HCT116 (cell line): ENCODE data around the gene MRTFB. TPM values are rescaled to one million over a fixed set of nuclear protein-coding genes. Genes with fewer than 3 reads are reported as not detected.

Experiments
- ATAC-seq: fragments of 200-7000 bp; cut with Tn5 transposase; 2 replicates; pipeline ENCODE4 v1.9.1; 2020; ENCODE audit warnings: mild to moderate bottlenecking, moderate library complexity
- BruUV-seq: library from RNA; stranded (reverse); fragments of 400-500 nt; replicated peaks from 2 replicates; lab custom pipeline; 2021; lab: Mats Ljungman, UMichigan
- CTCF ChIA-PET: fragments of 300-600 bp; sonication (Branson Sonifier 250); formaldehyde crosslinking; loops from one replicate; lab custom pipeline; 2021; ENCODE audit warnings: antibody characterized with exemption; lab: Charles Lee
- POLR2A ChIA-PET: fragments of 300-600, 350-600 bp; sonication (Branson Sonifier 250); formaldehyde crosslinking; loops from one replicate; lab custom pipeline; 2021; ENCODE audit warnings: antibody characterized with exemption; lab: Charles Lee
- RAD21 ChIA-PET, 2 experiments: fragments of 300-600 bp; sonication (Branson Sonifier 250); formaldehyde crosslinking; loops; one replicate each; lab custom pipeline; 2023; ENCODE audit warnings: low total read pairs in 2 of 2; ENCODE audit not compliant: uncharacterized antibody in 2 of 2, unreplicated experiment in 2 of 2, low non-redundant PET in 1 of 2; lab: Charles Lee
- DNase-seq: peaks from one replicate; pipeline ENCODE4 v3.0.0-alpha.2; 2010; ENCODE audit warnings: low read depth, low spot score
- H2AFZ ChIP-seq: fragments of 200-600 bp; shearing (Covaris generic), sonication (generic); 2 replicates; pipeline ENCODE4 v1.6.1; 2017; ENCODE audit warnings: low read depth, mixed run types, mixed read lengths, antibody characterized with exemption, low read length; ENCODE audit not compliant: poor library complexity, severe bottlenecking
- H3K27ac ChIP-seq: 2 replicates; pipeline ENCODE4 v1.5.1; 2012; ENCODE audit warnings: low read depth, low read length
- H3K27me3 ChIP-seq: fragments of 200-600 bp; sonication (generic); 2 replicates; pipeline ENCODE4 v1.6.1; 2016; ENCODE audit warnings: mixed run types, low read length, mixed read lengths; ENCODE audit not compliant: insufficient read depth
- H3K36me3 ChIP-seq, 2 experiments: fragments of 200-500 bp in 1 of 2; fragments of 200-600 bp in 1 of 2; sonication (Bioruptor generic) in 1 of 2; sonication (generic) in 1 of 2; 2 replicates each; pipeline versions ENCODE4 v1.5.1 to v1.6.1; 2014 to 2016; ENCODE audit warnings: low read length in 2 of 2, inconsistent platforms in 1 of 2, mixed read lengths in 1 of 2, mixed run types in 1 of 2; ENCODE audit not compliant: insufficient read depth in 2 of 2, control insufficient read depth in 1 of 2
- H3K4me1 ChIP-seq, 2 experiments: fragments of 200-600 bp in 1 of 2; sonication (generic) in 1 of 2; 2 replicates each; pipeline versions ENCODE4 v1.5.1 to v1.6.1; 2012 to 2017; ENCODE audit warnings: low read length in 2 of 2, inconsistent platforms in 1 of 2, mild to moderate bottlenecking in 1 of 2, mixed read lengths in 1 of 2, mixed run types in 1 of 2, moderate library complexity in 1 of 2; ENCODE audit not compliant: insufficient read depth in 2 of 2, control insufficient read depth in 1 of 2
- H3K4me2 ChIP-seq: fragments of 200-600 bp; sonication (generic); 2 replicates; pipeline ENCODE4 v1.6.1; 2017; ENCODE audit warnings: mixed run types, low read length, mixed read lengths
- H3K4me3 ChIP-seq, 2 experiments: fragments of 200-600 bp in 1 of 2; sonication (generic) in 1 of 2; replicated peaks in 1 of 2; 2 replicates each; pipeline ENCODE4 v1.5.1; 2011 to 2016; ENCODE audit warnings: low read length in 2 of 2, control low read depth in 1 of 2, low read depth in 1 of 2, mild to moderate bottlenecking in 1 of 2, mixed read lengths in 1 of 2, mixed run types in 1 of 2
- H3K79me2 ChIP-seq: fragments of 200-600 bp; sonication (generic); 2 replicates; pipeline ENCODE4 v1.6.1; 2017; ENCODE audit warnings: mild to moderate bottlenecking, mixed run types, low read length, moderate library complexity, mixed read lengths; ENCODE audit not compliant: insufficient read depth
- H3K9ac ChIP-seq: fragments of 200-600 bp; sonication (generic); 2 replicates; pipeline ENCODE4 v1.6.1; 2016; ENCODE audit warnings: low read length, mixed read lengths
- H3K9me2 ChIP-seq: fragments of 200-600 bp; sonication (generic), shearing (Covaris generic); 2 replicates; pipeline ENCODE4 v1.6.1; 2017; ENCODE audit warnings: mixed run types, mild to moderate bottlenecking, moderate library complexity; ENCODE audit not compliant: insufficient read depth
- H3K9me3 ChIP-seq, 2 experiments: fragments of 200-500 bp in 1 of 2; fragments of 200-600 bp in 1 of 2; sonication (Bioruptor generic) in 1 of 2; sonication (generic) in 1 of 2; 2 replicates each; pipeline ENCODE4 v1.6.1; 2014 to 2017; ENCODE audit warnings: low read length in 2 of 2, mixed read lengths in 2 of 2, inconsistent platforms in 1 of 2, low read depth in 1 of 2, mild to moderate bottlenecking in 1 of 2, mixed run types in 1 of 2, moderate library complexity in 1 of 2; ENCODE audit not compliant: control insufficient read depth in 1 of 2, insufficient read depth in 1 of 2
- H4K20me1 ChIP-seq: fragments of 200-600 bp; sonication (generic), shearing (Covaris generic); 2 replicates; pipeline ENCODE4 v1.6.1; 2017; ENCODE audit warnings: mixed run types, mild to moderate bottlenecking, moderate library complexity; ENCODE audit not compliant: insufficient read depth
- CBX3 ChIP-seq: IDR thresholded peaks from 2 replicates; pipeline ENCODE4 v1.6.1; 2012; ENCODE audit warnings: low read depth
- CEBPB ChIP-seq: IDR thresholded peaks from 2 replicates; pipeline ENCODE4 v1.6.1; 2012; ENCODE audit warnings: low read depth
- EGR1 ChIP-seq: IDR thresholded peaks from 2 replicates; pipeline ENCODE4 v1.6.1; 2012; ENCODE audit warnings: low read depth
- ELF1 ChIP-seq: IDR thresholded peaks from 2 replicates; pipeline ENCODE4 v1.6.1; 2012; ENCODE audit warnings: low read depth, borderline replicate concordance
- EZH2 ChIP-seq: fragments of 200-600 bp; sonication (generic); IDR thresholded peaks from 2 replicates; pipeline ENCODE4 v1.6.1; 2017; ENCODE audit warnings: antibody characterized with exemption, mixed run types
- EZH2phosphoT487 ChIP-seq: fragments of 200-600 bp; IDR thresholded peaks from 2 replicates; pipeline ENCODE4 v1.6.1; 2018; ENCODE audit warnings: antibody characterized with exemption, borderline replicate concordance
- FOSL1 ChIP-seq: IDR thresholded peaks from 2 replicates; pipeline ENCODE4 v1.6.1; 2012; ENCODE audit warnings: low read depth
- JUND ChIP-seq: IDR thresholded peaks from 2 replicates; pipeline ENCODE4 v1.6.1; 2012
- POLR2A ChIP-seq: IDR thresholded peaks from 2 replicates; pipeline ENCODE4 v1.7.0; 2011; ENCODE audit warnings: borderline replicate concordance; ENCODE audit not compliant: insufficient read depth, insufficient read length; ENCODE audit errors: extremely low read depth
- POLR2AphosphoS5 ChIP-seq: IDR thresholded peaks from 2 replicates; pipeline ENCODE4 v1.6.1; 2011; ENCODE audit warnings: mild to moderate bottlenecking, low read depth, low read length, moderate library complexity
- RAD21 ChIP-seq: IDR thresholded peaks from 2 replicates; pipeline ENCODE4 v1.6.1; 2012; ENCODE audit warnings: low read depth, mild to moderate bottlenecking
- SP1 ChIP-seq: IDR thresholded peaks from 2 replicates; pipeline ENCODE4 v1.6.1; 2012; ENCODE audit warnings: low read depth
- SRF ChIP-seq: IDR thresholded peaks from 2 replicates; pipeline ENCODE4 v1.6.1; 2012; ENCODE audit warnings: low read depth
- TCF7L2 ChIP-seq: IDR thresholded peaks from 2 replicates; pipeline ENCODE4 v1.7.0; 2011; ENCODE audit warnings: borderline replicate concordance, inconsistent platforms; ENCODE audit not compliant: insufficient read depth, insufficient read length; ENCODE audit errors: extremely low read depth
- YY1 ChIP-seq: IDR thresholded peaks from 2 replicates; pipeline ENCODE4 v1.6.1; 2011; ENCODE audit warnings: low read length, low read depth, moderate library complexity, mild to moderate bottlenecking; ENCODE audit not compliant: insufficient replicate concordance; ENCODE audit errors: extremely low read depth
- ZFX ChIP-seq: fragments of 450-650 bp; IDR thresholded peaks from 2 replicates; pipeline ENCODE4 v1.6.1; 2017
- ZNF274 ChIP-seq: fragments of 200-500 bp; sonication (Bioruptor generic); IDR thresholded peaks from 2 replicates; pipeline ENCODE4 v1.6.1; 2014; ENCODE audit warnings: mild to moderate bottlenecking, low read depth, low read length, inconsistent platforms
- intact Hi-C: fragments of 100-400 bp; cut with micrococcal nuclease; formaldehyde crosslinking; loops from 2 replicates; pipeline ENCODE4 v1.10.0; 2022
- total RNA-seq: library from RNA; stranded (reverse); gene quantifications from one replicate; pipeline ENCODE4 v1.2.1, GENCODE V29; 2021; ENCODE audit not compliant: unreplicated experiment
- TF ChIP-seq, protein P1 (sequence below): IDR thresholded peaks from 2 replicates; pipeline ENCODE4 v1.6.1; 2012
- TF ChIP-seq, protein P2 (sequence below): IDR thresholded peaks from 2 replicates; pipeline ENCODE4 v1.6.1; 2012; ENCODE audit warnings: low read depth
- TF ChIP-seq, protein P3 (sequence below): IDR thresholded peaks from 2 replicates; pipeline ENCODE4 v1.6.1; 2012

Gene MRTFB
- total RNA-seq, 1 experiment from 2014 or later, result 39.0 TPM

DNA sequence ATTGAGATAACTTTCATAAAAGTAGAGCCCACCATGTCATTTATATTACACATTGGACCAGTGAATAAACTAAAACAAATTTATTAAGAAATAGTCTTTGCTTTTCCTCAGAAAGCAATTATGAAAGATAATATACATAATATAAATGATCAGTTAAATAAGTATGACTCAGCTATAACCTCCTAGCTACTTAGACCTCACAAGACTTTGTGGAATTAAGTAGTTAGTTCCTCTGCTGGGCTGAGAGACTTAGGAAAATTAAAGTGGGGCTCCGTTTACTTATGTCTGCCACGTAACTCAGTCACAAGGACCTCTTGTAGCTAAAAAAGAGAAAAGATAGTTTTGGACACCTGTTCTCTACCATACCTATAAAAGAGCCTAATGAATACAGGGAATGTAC is 76.9 kb downstream of the MRTFB start:
- intact Hi-C loops, result no loop called here

DNA sequence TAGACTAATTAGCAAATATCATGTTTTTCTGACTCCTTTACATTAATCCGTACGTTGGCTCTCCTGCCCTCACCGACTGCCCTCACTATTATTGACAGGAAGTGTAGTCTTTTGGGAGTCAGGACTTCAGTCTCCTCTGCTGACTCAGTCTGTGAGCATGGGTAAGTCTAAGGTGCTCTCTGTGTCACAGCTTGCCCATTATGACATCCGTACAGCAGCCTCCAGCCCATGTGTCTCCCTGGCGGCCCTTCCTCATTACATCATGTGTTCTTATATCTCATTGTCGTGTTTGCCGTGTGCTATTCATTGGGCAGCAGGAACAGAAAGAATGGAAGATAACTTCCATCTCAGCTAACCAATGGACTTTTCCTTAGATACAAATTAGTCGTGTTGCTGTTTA is 77.5 kb downstream of the MRTFB start:
- BruUV-seq, result no TSS peak
- ChIA-PET POLR2A (no interaction called here), RAD21 (no interaction called here), CTCF (interaction anchor here (1.3 kb wide), 1 partner anchor 9 kb away, joined by 3 read pairs; no protein-coding TSS in a partner anchor)
- Histone ChIP-seq H3K9me3 (no peaks in the 10 kb centered on the region), H3K4me1 (no peaks in the 10 kb centered on the region), H3K79me2 (no peaks in the 10 kb centered on the region; the same call in 1 of the 2 replicates), H3K4me3 (no peak overlapping the region), H3K9ac (no peak overlapping the region), H4K20me1 (no peaks in the 10 kb centered on the region), H3K27ac (no peak overlapping the region), H3K27me3 (no peaks in the 10 kb centered on the region), H2AFZ (no peak overlapping the region), H3K36me3 (no peaks in the 10 kb centered on the region), H3K9me2 (no peaks in the 10 kb centered on the region), H3K4me2 (no peak overlapping the region)
- DNase-seq, result no peak
- TF ChIP-seq CBX3, result no peak
- TF ChIP-seq RAD21, result no peak
- TF ChIP-seq EZH2phosphoT487, result no peak
- no peak for TF ChIP-seq POLR2AphosphoS5
- no peak for TF ChIP-seq FOSL1
- no peak for TF ChIP-seq POLR2A
- no peak for TF ChIP-seq SRF
- no peak for TF ChIP-seq EZH2
- no peak for TF ChIP-seq EGR1
- no peak for TF ChIP-seq ZNF274
- TF ChIP-seq ZFX, result no peak
- TF ChIP-seq SP1, result no peak
- TF ChIP-seq, protein P1, sequence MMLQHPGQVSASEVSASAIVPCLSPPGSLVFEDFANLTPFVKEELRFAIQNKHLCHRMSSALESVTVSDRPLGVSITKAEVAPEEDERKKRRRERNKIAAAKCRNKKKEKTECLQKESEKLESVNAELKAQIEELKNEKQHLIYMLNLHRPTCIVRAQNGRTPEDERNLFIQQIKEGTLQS, result no peak
- TF ChIP-seq ELF1, result no peak
- TF ChIP-seq, protein P2, sequence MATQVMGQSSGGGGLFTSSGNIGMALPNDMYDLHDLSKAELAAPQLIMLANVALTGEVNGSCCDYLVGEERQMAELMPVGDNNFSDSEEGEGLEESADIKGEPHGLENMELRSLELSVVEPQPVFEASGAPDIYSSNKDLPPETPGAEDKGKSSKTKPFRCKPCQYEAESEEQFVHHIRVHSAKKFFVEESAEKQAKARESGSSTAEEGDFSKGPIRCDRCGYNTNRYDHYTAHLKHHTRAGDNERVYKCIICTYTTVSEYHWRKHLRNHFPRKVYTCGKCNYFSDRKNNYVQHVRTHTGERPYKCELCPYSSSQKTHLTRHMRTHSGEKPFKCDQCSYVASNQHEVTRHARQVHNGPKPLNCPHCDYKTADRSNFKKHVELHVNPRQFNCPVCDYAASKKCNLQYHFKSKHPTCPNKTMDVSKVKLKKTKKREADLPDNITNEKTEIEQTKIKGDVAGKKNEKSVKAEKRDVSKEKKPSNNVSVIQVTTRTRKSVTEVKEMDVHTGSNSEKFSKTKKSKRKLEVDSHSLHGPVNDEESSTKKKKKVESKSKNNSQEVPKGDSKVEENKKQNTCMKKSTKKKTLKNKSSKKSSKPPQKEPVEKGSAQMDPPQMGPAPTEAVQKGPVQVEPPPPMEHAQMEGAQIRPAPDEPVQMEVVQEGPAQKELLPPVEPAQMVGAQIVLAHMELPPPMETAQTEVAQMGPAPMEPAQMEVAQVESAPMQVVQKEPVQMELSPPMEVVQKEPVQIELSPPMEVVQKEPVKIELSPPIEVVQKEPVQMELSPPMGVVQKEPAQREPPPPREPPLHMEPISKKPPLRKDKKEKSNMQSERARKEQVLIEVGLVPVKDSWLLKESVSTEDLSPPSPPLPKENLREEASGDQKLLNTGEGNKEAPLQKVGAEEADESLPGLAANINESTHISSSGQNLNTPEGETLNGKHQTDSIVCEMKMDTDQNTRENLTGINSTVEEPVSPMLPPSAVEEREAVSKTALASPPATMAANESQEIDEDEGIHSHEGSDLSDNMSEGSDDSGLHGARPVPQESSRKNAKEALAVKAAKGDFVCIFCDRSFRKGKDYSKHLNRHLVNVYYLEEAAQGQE, result no peak
- no peak for TF ChIP-seq YY1
- TF ChIP-seq JUND, result no peak
- TF ChIP-seq CEBPB, result no peak
- no peak for TF ChIP-seq TCF7L2
- TF ChIP-seq, protein P3, sequence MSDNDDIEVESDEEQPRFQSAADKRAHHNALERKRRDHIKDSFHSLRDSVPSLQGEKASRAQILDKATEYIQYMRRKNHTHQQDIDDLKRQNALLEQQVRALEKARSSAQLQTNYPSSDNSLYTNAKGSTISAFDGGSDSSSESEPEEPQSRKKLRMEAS, result no peak
- intact Hi-C loops, result no loop called here
- ATAC-seq, result no peak

More for the DNA sequence above, 76.9 kb downstream of the MRTFB start:
- Histone ChIP-seq H3K4me3 (no peak overlapping the region), H3K9me3 (no peaks in the 10 kb centered on the region), H2AFZ (no peak overlapping the region), H3K4me1 (no peaks in the 10 kb centered on the region), H3K27ac (no peak overlapping the region), H3K4me2 (no peak overlapping the region), H3K9me2 (no peaks in the 10 kb centered on the region), H3K36me3 (no peaks in the 10 kb centered on the region), H3K9ac (no peak overlapping the region), H3K27me3 (no peaks in the 10 kb centered on the region), H4K20me1 (no peaks in the 10 kb centered on the region), H3K79me2 (no peaks in the 10 kb centered on the region; the same call in 1 of the 2 replicates)
- no TSS peak for BruUV-seq
- DNase-seq (no peak), ATAC-seq (no peak)
- TF ChIP-seq YY1, result no peak
- ChIA-PET CTCF (interaction anchor here (1.3 kb wide), 1 partner anchor 8 kb away, joined by 3 read pairs; no protein-coding TSS in a partner anchor), POLR2A (no interaction called here), RAD21 (no interaction called here)
